OCI-LY1 (cell line): ENCODE measurements around the gene CYB5R3.
"Not testable (repeated sequence)": the region's sequence is repeated elsewhere in the genome, so short reads cannot be mapped to it uniquely, and the experiment has no call there.

Source experiments
- H2AFZ ChIP-seq: fragments of 200-600 bp; sonication (generic), shearing (Covaris generic); 2 replicates; pipeline ENCODE4 v1.6.0; 2014; ENCODE audit warnings: antibody characterized with exemption, mild to moderate bottlenecking, low read length
- H3F3A ChIP-seq: fragments of 200-600 bp; sonication (generic), shearing (Covaris generic); 2 replicates; pipeline ENCODE4 v1.6.0; 2014; ENCODE audit warnings: mild to moderate bottlenecking, antibody characterized with exemption, low read length, moderate library complexity; ENCODE audit not compliant: insufficient read depth
- H3K27ac ChIP-seq: fragments of 200-600 bp; sonication (generic); 2 replicates; pipeline ENCODE4 v1.5.1; 2014; ENCODE audit warnings: low read length, mixed run types, mild to moderate bottlenecking, low read depth; ENCODE audit not compliant: poor library complexity, severe bottlenecking
- H3K27me3 ChIP-seq: fragments of 200-600 bp; sonication (generic); 2 replicates; pipeline ENCODE4 v1.6.0; 2014; ENCODE audit warnings: antibody characterized with exemption, mild to moderate bottlenecking, low read length, moderate library complexity; ENCODE audit not compliant: insufficient read depth
- H3K36me3 ChIP-seq: fragments of 200-600 bp; sonication (generic); 2 replicates; pipeline ENCODE4 v1.6.1; 2014; ENCODE audit warnings: mild to moderate bottlenecking, antibody characterized with exemption, low read length, moderate library complexity, mixed read lengths; ENCODE audit not compliant: insufficient read depth
- H3K4me1 ChIP-seq: fragments of 200-600 bp; sonication (generic); 2 replicates; pipeline ENCODE4 v1.5.1; 2014; ENCODE audit warnings: mild to moderate bottlenecking, low read length, moderate library complexity; ENCODE audit not compliant: insufficient read depth, severe bottlenecking
- H3K4me2 ChIP-seq: fragments of 200-600 bp; sonication (generic), shearing (Covaris generic); 2 replicates; pipeline ENCODE4 v1.6.1; 2014; ENCODE audit warnings: low read length
- H3K4me3 ChIP-seq: fragments of 200-600 bp; sonication (generic); 2 replicates; pipeline ENCODE4 v1.5.1; 2014; ENCODE audit warnings: low read length, low read depth, mild to moderate bottlenecking, mixed read lengths; ENCODE audit not compliant: poor library complexity, severe bottlenecking
- H3K79me2 ChIP-seq: fragments of 200-600 bp; shearing (Covaris generic); 2 replicates; pipeline ENCODE4 v1.6.1; 2016; ENCODE audit warnings: mixed run types, low read length, mixed read lengths; ENCODE audit not compliant: insufficient read depth
- H3K9ac ChIP-seq: fragments of 200-600 bp; sonication (generic), shearing (Covaris generic); 2 replicates; pipeline ENCODE4 v1.6.1; 2014; ENCODE audit warnings: mild to moderate bottlenecking, low read length, mixed read lengths
- H3K9me2 ChIP-seq: fragments of 200-600 bp; sonication (generic), shearing (Covaris generic); 2 replicates; pipeline ENCODE4 v1.6.1; 2014; ENCODE audit warnings: low read depth, mild to moderate bottlenecking, low read length, mixed read lengths
- H3K9me3 ChIP-seq: fragments of 200-600 bp; shearing (Covaris generic); 2 replicates; pipeline ENCODE4 v1.6.1; 2014; ENCODE audit warnings: low read length, mixed read lengths
- H4K20me1 ChIP-seq: fragments of 200-600 bp; sonication (generic), shearing (Covaris generic); 2 replicates; pipeline ENCODE4 v1.6.0; 2016; ENCODE audit warnings: mild to moderate bottlenecking, low read length; ENCODE audit not compliant: insufficient read depth
- CTCF ChIP-seq: fragments of 200-600 bp; sonication (generic), shearing (Covaris generic); IDR thresholded peaks from 2 replicates; pipeline ENCODE4 v1.5.1; 2017; ENCODE audit warnings: mild to moderate bottlenecking, antibody characterized with exemption, low read length, moderate library complexity, mixed read lengths
- EZH2 ChIP-seq: fragments of 200-600 bp; sonication (generic), shearing (Covaris generic); IDR thresholded peaks from 2 replicates; pipeline ENCODE4 v1.8.0; 2017; ENCODE audit warnings: borderline replicate concordance, mixed run types, mild to moderate bottlenecking, antibody characterized with exemption, low read length, moderate library complexity, mixed read lengths

The CYB5R3 gene

DNA sequence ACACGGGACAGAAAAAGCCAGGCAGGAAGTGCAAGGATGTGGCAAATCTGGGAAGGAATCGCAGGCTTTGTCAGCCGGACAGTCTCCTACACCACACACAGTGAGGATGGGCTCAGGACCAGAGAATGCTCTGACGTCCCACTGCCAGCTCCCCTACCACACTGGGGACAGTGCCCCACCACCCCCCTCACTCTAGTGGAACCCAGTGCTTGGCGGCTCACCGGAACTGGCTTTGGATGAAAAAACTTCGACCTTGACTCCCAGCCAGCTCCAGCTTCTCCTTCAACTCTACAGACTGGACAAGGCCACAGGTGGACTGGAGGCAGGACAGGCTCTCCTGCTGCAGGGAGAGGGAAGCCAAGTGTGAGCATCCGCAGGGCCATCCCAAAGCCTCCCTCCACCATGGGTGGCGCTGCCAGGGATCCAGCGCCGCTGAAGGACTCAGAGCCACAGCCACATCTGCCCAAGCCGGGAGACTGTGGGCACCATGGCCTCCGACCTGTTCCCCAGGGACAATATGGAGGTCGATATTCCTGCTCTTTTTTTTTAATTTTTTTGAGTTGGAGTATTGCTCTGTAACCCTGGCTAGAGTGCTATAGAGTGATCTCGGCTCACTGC lies 71.5 kb downstream of the CYB5R3 start:
- Histone ChIP-seq H3K4me3 (no peak overlapping the region), H2AFZ (no peak overlapping the region), H3K9me3 (no peaks in the 10 kb centered on the region), H3K79me2 (no peaks in the 10 kb centered on the region; the same call in 1 of the 2 replicates), H4K20me1 (no peaks in the 10 kb centered on the region), H3K27ac (no peak overlapping the region), H3K27me3 (no peaks in the 10 kb centered on the region), H3K4me1 (peaks cover 13% of the 10 kb centered on the region), H3K9me2 (no peaks in the 10 kb centered on the region), H3F3A (no peaks in the 10 kb centered on the region), H3K9ac (no peak overlapping the region), H3K36me3 (peaks cover 52% of the 10 kb centered on the region), H3K4me2 (no peak overlapping the region)
- TF ChIP-seq CTCF: no peak
- no peak for TF ChIP-seq EZH2

- not testable (repeated sequence) for H2AFZ ChIP-seq, H3K9ac ChIP-seq
- H3K36me3 ChIP-seq: peaks cover 57% of the 10 kb centered on the region
These were observed 72.1 kb downstream of the CYB5R3 start for GRCh38 chr22:42577141-42577540.

DNA sequence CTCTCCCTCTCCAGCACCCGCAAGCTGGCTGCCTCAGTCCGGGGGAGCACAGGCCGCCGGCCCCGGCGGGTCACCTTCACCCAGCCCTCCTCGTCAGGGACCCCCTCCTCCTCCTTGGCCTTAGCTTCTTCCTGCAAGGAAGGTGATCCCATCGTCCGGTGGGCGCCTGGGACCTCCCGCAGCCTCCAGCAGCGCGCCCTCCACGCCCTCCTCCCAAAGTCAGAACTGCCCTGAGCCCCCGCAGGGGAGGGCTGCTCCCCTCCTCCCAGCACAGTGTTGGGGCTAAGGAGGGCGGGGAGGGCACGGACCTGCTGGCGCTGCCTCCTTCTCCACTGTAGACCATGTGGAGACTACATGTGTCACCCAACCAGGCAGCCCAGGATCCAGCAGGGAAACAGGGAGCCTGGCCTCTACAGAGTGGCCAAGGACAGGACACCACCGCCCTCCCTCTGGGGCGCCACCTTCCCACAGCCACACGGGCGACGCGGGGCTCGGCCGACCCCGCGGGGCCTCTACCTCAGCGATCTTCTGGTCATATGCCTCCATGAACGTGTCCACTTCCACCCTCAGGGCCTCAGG lies 73.1 kb downstream of the CYB5R3 start:
- H2AFZ ChIP-seq, H3F3A ChIP-seq, H3K9ac ChIP-seq, H3K27me3 ChIP-seq, H4K20me1 ChIP-seq, H3K9me2 ChIP-seq, H3K27ac ChIP-seq, H3K79me2 ChIP-seq, H3K4me3 ChIP-seq, H3K9me3 ChIP-seq, H3K4me2 ChIP-seq, H3K4me1 ChIP-seq: not testable (repeated sequence)
- peaks cover 65% of the 10 kb centered on the region for H3K36me3 ChIP-seq

More at GRCh38 chr22:42577141-42577540, 72.1 kb downstream of the CYB5R3 start:
- not testable (repeated sequence) for H3K4me1 ChIP-seq, H3K4me2 ChIP-seq, H3K4me3 ChIP-seq, H3K79me2 ChIP-seq, H3K27ac ChIP-seq, H4K20me1 ChIP-seq, H3K27me3 ChIP-seq, H3F3A ChIP-seq, H3K9me2 ChIP-seq, H3K9me3 ChIP-seq

DNA sequence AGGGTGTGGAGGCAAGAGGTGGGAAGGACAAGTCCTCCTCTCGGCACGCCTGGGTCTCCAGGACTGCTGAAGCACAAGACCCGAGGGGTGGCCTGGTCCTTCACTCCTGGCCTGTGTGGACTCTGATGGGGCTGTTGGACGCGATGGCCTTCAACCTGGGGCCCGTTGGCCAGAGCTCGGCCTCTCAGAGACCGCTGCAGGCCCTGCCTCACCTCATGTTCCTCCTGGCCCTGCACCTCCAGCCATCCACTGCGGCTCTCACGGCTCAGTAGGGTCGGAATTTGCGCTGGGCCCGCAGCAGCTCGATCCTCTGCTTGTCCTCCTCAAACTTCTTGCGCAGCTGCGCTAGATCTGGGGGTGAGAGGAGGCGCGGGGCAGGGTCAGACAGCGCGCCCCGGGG lies 74.7 kb downstream of the CYB5R3 start:
- H3K4me3 ChIP-seq, H2AFZ ChIP-seq, H3F3A ChIP-seq, H3K27ac ChIP-seq, H4K20me1 ChIP-seq, H3K27me3 ChIP-seq, H3K4me1 ChIP-seq, H3K79me2 ChIP-seq, H3K4me2 ChIP-seq, H3K9me2 ChIP-seq, H3K9me3 ChIP-seq, H3K9ac ChIP-seq: not testable (repeated sequence)
- peaks cover 74% of the 10 kb centered on the region for H3K36me3 ChIP-seq

DNA sequence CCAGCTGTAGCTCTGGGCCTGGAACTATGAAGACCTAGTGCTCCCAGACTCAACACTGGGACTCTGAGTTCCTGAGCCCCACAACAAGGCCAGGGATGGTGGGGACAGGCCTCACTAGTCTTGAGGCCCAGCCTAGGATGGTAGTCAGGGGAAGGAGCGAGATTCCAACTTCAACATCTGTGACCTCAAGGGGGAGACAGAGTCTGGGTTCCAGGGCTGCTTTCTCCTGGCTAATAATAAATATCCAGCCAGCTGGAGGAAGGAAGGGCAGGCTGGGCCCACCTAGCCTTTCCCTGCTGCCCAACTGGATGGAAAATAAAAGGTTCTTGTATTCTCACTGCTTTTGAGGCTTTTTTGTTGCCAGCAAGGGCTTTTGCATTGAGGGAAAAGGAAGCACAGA lies 75.1 kb downstream of the CYB5R3 start:
- H3K9me3 ChIP-seq, H3K27ac ChIP-seq, H3F3A ChIP-seq, H3K79me2 ChIP-seq, H2AFZ ChIP-seq, H3K4me1 ChIP-seq, H3K9me2 ChIP-seq, H3K27me3 ChIP-seq, H3K4me3 ChIP-seq, H3K4me2 ChIP-seq, H3K9ac ChIP-seq, H4K20me1 ChIP-seq: not testable (repeated sequence)
- peaks cover 71% of the 10 kb centered on the region for H3K36me3 ChIP-seq

- not testable (repeated sequence) for H3K4me3 ChIP-seq, H4K20me1 ChIP-seq, H3K9me2 ChIP-seq, H3K27me3 ChIP-seq, H3K79me2 ChIP-seq, H3K9ac ChIP-seq, H3F3A ChIP-seq, H3K9me3 ChIP-seq, H3K4me1 ChIP-seq, H3K4me2 ChIP-seq, H3K27ac ChIP-seq, H2AFZ ChIP-seq
- peaks cover 50% of the 10 kb centered on the region for H3K36me3 ChIP-seq
These were observed 78.1 kb downstream of the CYB5R3 start for GRCh38 chr22:42571068-42571467.

GRCh38 chr22:42570580-42570979 lies 78.6 kb downstream of the CYB5R3 start:
- H3K36me3 ChIP-seq: peaks cover 55% of the 10 kb centered on the region
- H3K27me3 ChIP-seq, H3K4me2 ChIP-seq, H3K9ac ChIP-seq, H2AFZ ChIP-seq, H3K79me2 ChIP-seq, H3K4me1 ChIP-seq, H3K4me3 ChIP-seq, H3F3A ChIP-seq, H3K9me2 ChIP-seq, H3K27ac ChIP-seq, H3K9me3 ChIP-seq, H4K20me1 ChIP-seq: not testable (repeated sequence)
